Smooth muscle cell (in vitro differentiated cells): ENCODE data around the gene IMMP2L. TPM values are rescaled to one million over a fixed set of nuclear protein-coding genes. Genes with fewer than 3 reads are reported as not detected.
"Not testable (repeated sequence)": the region's sequence is repeated elsewhere in the genome, so short reads cannot be mapped to it uniquely, and the experiment has no call there.

Experiments used
- DNase-seq: peaks from one replicate; lab custom pipeline; 2025; ENCODE audit not compliant: unreplicated experiment; lab: John Stamatoyannopoulos, UW
- H2AFZ ChIP-seq: fragments of 200-600 bp; sonication (generic); 2 replicates; pipeline ENCODE4 v1.6.0; 2016; ENCODE audit warnings: antibody characterized with exemption, low read depth, mild to moderate bottlenecking
- H3F3A ChIP-seq: fragments of 200-600 bp; sonication (generic); 2 replicates; pipeline ENCODE4 v1.6.0; 2017; ENCODE audit warnings: antibody characterized with exemption, low read depth
- H3K27ac ChIP-seq: fragments of 200-600 bp; sonication (generic); 2 replicates; pipeline ENCODE4 v1.5.1; 2016; ENCODE audit warnings: low read depth, mild to moderate bottlenecking
- H3K27me3 ChIP-seq: fragments of 200-600 bp; sonication (generic); 2 replicates; pipeline ENCODE4 v1.6.1; 2016; ENCODE audit warnings: low read depth, mild to moderate bottlenecking
- H3K36me3 ChIP-seq: fragments of 200-600 bp; sonication (generic); 2 replicates; pipeline ENCODE4 v1.5.1; 2016; ENCODE audit warnings: low read depth
- H3K4me1 ChIP-seq: fragments of 200-600 bp; sonication (generic); 2 replicates; pipeline ENCODE4 v1.5.1; 2016; ENCODE audit warnings: low read depth
- H3K4me2 ChIP-seq: fragments of 200-600 bp; sonication (generic); 2 replicates; pipeline ENCODE4 v1.6.0; 2016; ENCODE audit warnings: mild to moderate bottlenecking
- H3K4me3 ChIP-seq: fragments of 200-600 bp; sonication (generic); 2 replicates; pipeline ENCODE4 v1.5.1; 2016; ENCODE audit warnings: mild to moderate bottlenecking
- H3K79me2 ChIP-seq: fragments of 200-600 bp; sonication (generic); 2 replicates; pipeline ENCODE4 v1.6.0; 2016; ENCODE audit warnings: low read depth, mild to moderate bottlenecking
- H3K9ac ChIP-seq: fragments of 200-600 bp; sonication (generic); 2 replicates; pipeline ENCODE4 v1.6.0; 2016; ENCODE audit warnings: low read depth
- H3K9me3 ChIP-seq: fragments of 200-600 bp; sonication (generic); replicated peaks from 2 replicates; pipeline ENCODE4 v1.5.1; 2016; ENCODE audit warnings: low read depth
- H4K20me1 ChIP-seq: fragments of 200-600 bp; sonication (generic); 2 replicates; pipeline ENCODE4 v1.6.0; 2016; ENCODE audit warnings: low read depth
- CTCF ChIP-seq: fragments of 200-600 bp; sonication (generic); IDR thresholded peaks from 2 replicates; pipeline ENCODE4 v1.5.1; 2017; ENCODE audit warnings: borderline replicate concordance, mild to moderate bottlenecking, antibody characterized with exemption; ENCODE audit not compliant: insufficient read depth, poor library complexity, severe bottlenecking
- WGBS: methylation state at CpG from one replicate; pipeline ENCODE4 v1.1.7; 2016; ENCODE audit warnings: low lambda C conversion rate; 5-methylcytosine and 5-hydroxymethylcytosine counted together
- polyA plus RNA-seq: library from polyadenylated mRNA; unstranded; fragments of >200 nt; fragmentation: Nextera tagmentation; extraction: Ambion mirVana; gene quantifications from 2 replicates; pipeline ENCODE4 v1.2.1, GENCODE V29; 2016
- total RNA-seq: library from RNA; depleted of rRNA; stranded (reverse); fragments of >200 nt; gene quantifications from 2 replicates; pipeline ENCODE4 v1.2.3, GENCODE V29; 2014

IMMP2L gene
- total and polyA plus RNA-seq, 2 experiments from 2014 or later, result 10.9 to 11.1 TPM

GRCh38 chr7:111470998-111471397 is 91.3 kb downstream of the IMMP2L start:
- WGBS, result 93% methylated on average over 2 of the region's 2 CpGs
- TF ChIP-seq CTCF, result no peak

DNA sequence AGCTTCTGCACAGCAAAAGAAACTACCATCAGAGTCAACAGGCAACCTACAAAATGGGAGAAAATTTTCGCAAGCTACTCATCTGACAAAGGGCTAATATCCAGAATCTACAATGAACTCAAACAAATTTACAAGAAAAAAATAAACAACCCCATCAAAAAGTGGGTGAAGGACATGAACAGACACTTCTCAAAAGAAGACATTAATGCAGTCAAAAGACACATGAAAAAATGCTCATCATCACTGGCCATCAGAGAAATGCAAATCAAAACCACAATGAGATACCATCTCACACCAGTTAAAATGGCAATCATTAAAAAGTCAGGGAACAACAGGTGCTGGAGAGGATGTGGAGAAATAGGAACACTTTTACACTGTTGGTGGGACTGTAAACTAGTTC is 92.4 kb downstream of the IMMP2L start:
- H4K20me1 ChIP-seq, H3K79me2 ChIP-seq, H3K4me3 ChIP-seq, H3K4me2 ChIP-seq, H3K9ac ChIP-seq, H2AFZ ChIP-seq, H3K9me3 ChIP-seq, H3K36me3 ChIP-seq, H3K27ac ChIP-seq, H3K27me3 ChIP-seq, H3K4me1 ChIP-seq, H3F3A ChIP-seq, DNase-seq: not testable (repeated sequence)
- WGBS, result 100% methylated on average over 1 of the region's 1 CpG

More at GRCh38 chr7:111470998-111471397, 91.3 kb downstream of the IMMP2L start:
- no peaks in the 10 kb centered on the region for H3K79me2 ChIP-seq
- H3K9ac ChIP-seq, result no peak overlapping the region
- H3K9me3 ChIP-seq, result no peaks in the 10 kb centered on the region
- H3K27me3 ChIP-seq, result no peaks in the 10 kb centered on the region
- H3K27ac ChIP-seq, result no peak overlapping the region
- no peaks in the 10 kb centered on the region for H4K20me1 ChIP-seq
- DNase-seq, result no peak
- H3K4me3 ChIP-seq, result no peak overlapping the region
- H3K4me1 ChIP-seq, result no peaks in the 10 kb centered on the region
- H3K4me2 ChIP-seq, result no peak overlapping the region
- H3K36me3 ChIP-seq, result no peaks in the 10 kb centered on the region
- H3F3A ChIP-seq, result no peaks in the 10 kb centered on the region
- H2AFZ ChIP-seq, result no peak overlapping the region

DNA sequence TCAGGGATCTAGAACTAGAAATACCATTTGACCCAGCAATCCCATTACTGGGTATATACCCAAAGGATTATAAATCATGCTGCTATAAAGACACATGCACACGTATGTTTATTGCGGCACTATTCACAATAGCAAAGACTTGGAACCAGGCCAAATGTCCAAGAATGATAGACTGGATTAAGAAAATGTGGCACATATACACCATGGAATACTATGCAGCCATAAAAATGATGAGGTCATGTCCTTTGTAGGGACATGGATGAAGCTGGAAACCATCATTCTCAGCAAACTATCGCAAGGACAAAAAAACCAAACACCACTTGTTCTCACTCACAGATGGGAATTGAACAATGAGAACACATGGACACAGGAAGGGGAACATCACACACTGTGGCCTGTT is 96.5 kb downstream of the IMMP2L start:
- not testable (repeated sequence) for H3K27me3 ChIP-seq, H3K9me3 ChIP-seq, H4K20me1 ChIP-seq, H3K9ac ChIP-seq, DNase-seq, H3K4me1 ChIP-seq, H3K79me2 ChIP-seq, H2AFZ ChIP-seq, H3K4me2 ChIP-seq, H3K4me3 ChIP-seq, H3K36me3 ChIP-seq, H3K27ac ChIP-seq, H3F3A ChIP-seq
- 100% methylated on average over 3 of the region's 3 CpGs for WGBS

GRCh38 chr7:111460695-111461094 is 101.6 kb downstream of the IMMP2L start:
- Histone ChIP-seq H4K20me1 (no peaks in the 10 kb centered on the region), H3K4me1 (no peaks in the 10 kb centered on the region), H3K9ac (no peak overlapping the region), H3K9me3 (no peaks in the 10 kb centered on the region), H3K27ac (no peak overlapping the region), H3K4me3 (no peak overlapping the region), H2AFZ (no peak overlapping the region), H3K36me3 (no peaks in the 10 kb centered on the region), H3K27me3 (no peaks in the 10 kb centered on the region), H3K4me2 (no peak overlapping the region), H3F3A (no peaks in the 10 kb centered on the region), H3K79me2 (no peaks in the 10 kb centered on the region)
- no peak for DNase-seq
- no peak for TF ChIP-seq CTCF

DNA sequence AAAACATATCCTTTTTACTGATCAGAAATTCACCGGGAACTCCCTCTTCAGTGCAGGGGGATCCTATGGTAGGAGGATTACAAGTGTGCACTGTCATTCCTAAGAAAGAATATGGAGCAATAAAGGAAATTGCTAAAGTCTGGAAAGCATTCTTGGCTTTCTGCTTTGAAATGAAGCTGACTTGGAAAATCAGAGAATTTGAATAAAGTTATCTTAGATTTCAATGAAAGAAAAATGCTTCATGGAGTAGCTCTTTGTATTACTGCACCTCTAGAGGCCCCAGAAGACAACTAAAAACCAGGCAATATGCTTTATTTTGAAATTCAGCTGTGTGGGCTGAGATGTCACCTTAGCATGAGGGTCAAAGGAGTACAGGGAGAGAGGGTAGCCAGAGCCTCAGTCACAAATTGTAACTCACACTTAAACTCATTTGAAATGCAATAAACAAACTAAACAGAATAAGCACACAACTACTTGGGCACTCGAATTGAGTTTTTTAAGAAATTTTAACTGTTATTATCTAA is 102.5 kb downstream of the IMMP2L start:
- H3K27me3 ChIP-seq, result no peaks in the 10 kb centered on the region
- TF ChIP-seq CTCF, result no peak
- H3K9ac ChIP-seq, result no peak overlapping the region
- no peaks in the 10 kb centered on the region for H3F3A ChIP-seq
- H3K27ac ChIP-seq, result no peak overlapping the region
- H2AFZ ChIP-seq, result no peak overlapping the region
- H3K4me3 ChIP-seq, result no peak overlapping the region
- H4K20me1 ChIP-seq, result no peaks in the 10 kb centered on the region
- H3K4me1 ChIP-seq, result no peaks in the 10 kb centered on the region
- no peaks in the 10 kb centered on the region for H3K36me3 ChIP-seq
- no peaks in the 10 kb centered on the region for H3K9me3 ChIP-seq
- no peak overlapping the region for H3K4me2 ChIP-seq
- 92% methylated on average over 2 of the region's 2 CpGs for WGBS
- no peak for DNase-seq
- no peaks in the 10 kb centered on the region for H3K79me2 ChIP-seq
